ENCODE data around the gene DDX19B. TPM values are rescaled to one million over a fixed set of nuclear protein-coding genes. Genes with fewer than 3 reads are reported as not detected.

Gene DDX19B
- total RNA-seq, 1 donor from 2014 or later: 25.7 TPM

GRCh38 chr16:70375636-70376611, 76.9 kb downstream of the DDX19B start:
- DNase-seq (ENCODE audit: low read depth): no peak
- Histone ChIP-seq H4K20me1 (ENCODE audit: insufficient read depth, low read length) (peaks cover 11% of the 10 kb centered on the region), H3K27ac (ENCODE audit: low read depth, low read length) (no peak overlapping the region), H3K9me3 (ENCODE audit: insufficient read depth, low read depth, low read length) (no peaks in the 10 kb centered on the region), H3K9ac (ENCODE audit: low read length) (no peak overlapping the region), H3K27me3 (ENCODE audit: insufficient read depth, low read length) (no peaks in the 10 kb centered on the region), H3K4me2 (ENCODE audit: low read length) (no peak overlapping the region), H3K79me2 (ENCODE audit: insufficient read depth, low read length) (peaks cover 19% of the 10 kb centered on the region), H3K4me3 (ENCODE audit: insufficient read depth, low read depth, low read length) (no peak overlapping the region), H3K36me3 (ENCODE audit: insufficient read depth, low read length) (peaks cover 17% of the 10 kb centered on the region), H3K4me1 (ENCODE audit: insufficient read depth, low read length) (peaks cover 14% of the 10 kb centered on the region), H2AFZ (ENCODE audit: low read depth, low read length) (no peak overlapping the region)
- H3K9me3 Mint-ChIP-seq (ENCODE audit: unreplicated experiment): no peaks in the 10 kb centered on the region
- H3K36me3 Mint-ChIP-seq (ENCODE audit: low read depth, unreplicated experiment): peaks cover 12% of the 10 kb centered on the region
- FAIRE-seq: no peak
- no peaks in the 10 kb centered on the region for H3K27me3 Mint-ChIP-seq (ENCODE audit: low read depth, unreplicated experiment)
- TF ChIP-seq, protein P1, sequence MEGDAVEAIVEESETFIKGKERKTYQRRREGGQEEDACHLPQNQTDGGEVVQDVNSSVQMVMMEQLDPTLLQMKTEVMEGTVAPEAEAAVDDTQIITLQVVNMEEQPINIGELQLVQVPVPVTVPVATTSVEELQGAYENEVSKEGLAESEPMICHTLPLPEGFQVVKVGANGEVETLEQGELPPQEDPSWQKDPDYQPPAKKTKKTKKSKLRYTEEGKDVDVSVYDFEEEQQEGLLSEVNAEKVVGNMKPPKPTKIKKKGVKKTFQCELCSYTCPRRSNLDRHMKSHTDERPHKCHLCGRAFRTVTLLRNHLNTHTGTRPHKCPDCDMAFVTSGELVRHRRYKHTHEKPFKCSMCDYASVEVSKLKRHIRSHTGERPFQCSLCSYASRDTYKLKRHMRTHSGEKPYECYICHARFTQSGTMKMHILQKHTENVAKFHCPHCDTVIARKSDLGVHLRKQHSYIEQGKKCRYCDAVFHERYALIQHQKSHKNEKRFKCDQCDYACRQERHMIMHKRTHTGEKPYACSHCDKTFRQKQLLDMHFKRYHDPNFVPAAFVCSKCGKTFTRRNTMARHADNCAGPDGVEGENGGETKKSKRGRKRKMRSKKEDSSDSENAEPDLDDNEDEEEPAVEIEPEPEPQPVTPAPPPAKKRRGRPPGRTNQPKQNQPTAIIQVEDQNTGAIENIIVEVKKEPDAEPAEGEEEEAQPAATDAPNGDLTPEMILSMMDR (IDR thresholded peaks at IDR 0.05; ENCODE audit: insufficient read depth, low read depth, low read length): no peak
- TF ChIP-seq EZH2 (IDR thresholded peaks at IDR 0.05; ENCODE audit: insufficient read depth, low read length): no peak
- peak overlapping the region; percentile 34 for H3K27ac Mint-ChIP-seq (ENCODE audit: unreplicated experiment)
- peak overlapping the region; percentile 34 for H3K4me3 Mint-ChIP-seq (ENCODE audit: unreplicated experiment)
- H3K4me1 Mint-ChIP-seq (ENCODE audit: low read depth, unreplicated experiment): peaks cover 6% of the 10 kb centered on the region

DNA sequence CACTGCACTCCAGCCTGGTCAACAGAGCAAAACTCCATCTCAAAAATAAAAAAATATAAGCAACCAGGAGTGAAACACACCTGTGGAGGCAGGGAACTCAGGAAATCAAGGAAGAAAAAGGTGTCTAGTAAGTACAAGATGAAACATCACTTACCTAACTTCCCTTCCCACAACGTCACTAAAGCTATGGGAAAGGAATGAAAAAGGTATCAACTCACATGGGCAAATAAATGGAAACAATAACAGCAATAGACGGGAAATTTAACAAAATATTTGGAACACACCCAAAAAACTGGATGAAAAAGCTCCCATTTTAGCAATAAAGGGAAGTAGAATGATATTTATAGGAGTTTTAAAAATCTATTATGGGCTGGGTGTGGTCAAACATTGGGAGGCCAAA, 78.8 kb downstream of the DDX19B start:
- Histone ChIP-seq H3K4me1 (ENCODE audit: insufficient read depth, low read length) (peaks cover 21% of the 10 kb centered on the region), H3K4me3 (ENCODE audit: insufficient read depth, low read depth, low read length) (no peak overlapping the region), H2AFZ (ENCODE audit: low read depth, low read length) (no peak overlapping the region), H3K9me3 (ENCODE audit: insufficient read depth, low read depth, low read length) (no peaks in the 10 kb centered on the region), H3K79me2 (ENCODE audit: insufficient read depth, low read length) (peaks cover 20% of the 10 kb centered on the region), H3K27ac (ENCODE audit: low read depth, low read length) (no peak overlapping the region), H3K4me2 (ENCODE audit: low read length) (no peak overlapping the region), H3K27me3 (ENCODE audit: insufficient read depth, low read length) (no peaks in the 10 kb centered on the region), H3K9ac (ENCODE audit: low read length) (no peak overlapping the region), H3K36me3 (ENCODE audit: insufficient read depth, low read length) (peaks cover 13% of the 10 kb centered on the region), H4K20me1 (ENCODE audit: insufficient read depth, low read length) (peaks cover 11% of the 10 kb centered on the region)
- Mint-ChIP-seq H3K9me3 (ENCODE audit: unreplicated experiment) (no peaks in the 10 kb centered on the region), H3K36me3 (ENCODE audit: low read depth, unreplicated experiment) (peaks cover 9% of the 10 kb centered on the region), H3K27me3 (ENCODE audit: low read depth, unreplicated experiment) (no peaks in the 10 kb centered on the region), H3K27ac (ENCODE audit: unreplicated experiment) (no peak overlapping the region), H3K4me3 (ENCODE audit: unreplicated experiment) (peak overlapping the region; percentile 11), H3K4me1 (ENCODE audit: low read depth, unreplicated experiment) (peaks cover 8% of the 10 kb centered on the region)
- DNase-seq (ENCODE audit: low read depth) (no peak), FAIRE-seq (no peak)
- TF ChIP-seq, protein P1 (IDR thresholded peaks at IDR 0.05; ENCODE audit: insufficient read depth, low read depth, low read length): no peak
- no peak for TF ChIP-seq EZH2 (IDR thresholded peaks at IDR 0.05; ENCODE audit: insufficient read depth, low read length)

Measured in astrocyte (in vitro differentiated cells and primary cell).